Measurements from ENCODE around the gene MYG1. TPM values are rescaled to one million over a fixed set of nuclear protein-coding genes. Genes with fewer than 3 reads are reported as not detected.

MYG1 gene
- total and polyA plus RNA-seq, 9 donors = 29.9 to 80.3 (median 57.8) TPM

- no peak overlapping the region for H3K4me3 ChIP-seq
- no peaks in the 10 kb centered on the region for H3K36me3 ChIP-seq
- H3K4me1 ChIP-seq (ENCODE audit: insufficient read depth) = no peaks in the 10 kb centered on the region
- no peaks in the 10 kb centered on the region for H3K27me3 ChIP-seq
- 79 to 88% (median 83%) methylated on average over 3 of the region's 3 CpGs for WGBS, 3 donors
- no peaks in the 10 kb centered on the region for H3K9me3 ChIP-seq
- DNase-seq = no peak
- intact Hi-C loops (cut with DNase I) = no loop called here
- no peak overlapping the region for H3K27ac ChIP-seq
- TF ChIP-seq POLR2A (IDR thresholded peaks at IDR 0.05) (no peak), EP300 (IDR thresholded peaks at IDR 0.05) (no peak)
- TF ChIP-seq, protein P1, sequence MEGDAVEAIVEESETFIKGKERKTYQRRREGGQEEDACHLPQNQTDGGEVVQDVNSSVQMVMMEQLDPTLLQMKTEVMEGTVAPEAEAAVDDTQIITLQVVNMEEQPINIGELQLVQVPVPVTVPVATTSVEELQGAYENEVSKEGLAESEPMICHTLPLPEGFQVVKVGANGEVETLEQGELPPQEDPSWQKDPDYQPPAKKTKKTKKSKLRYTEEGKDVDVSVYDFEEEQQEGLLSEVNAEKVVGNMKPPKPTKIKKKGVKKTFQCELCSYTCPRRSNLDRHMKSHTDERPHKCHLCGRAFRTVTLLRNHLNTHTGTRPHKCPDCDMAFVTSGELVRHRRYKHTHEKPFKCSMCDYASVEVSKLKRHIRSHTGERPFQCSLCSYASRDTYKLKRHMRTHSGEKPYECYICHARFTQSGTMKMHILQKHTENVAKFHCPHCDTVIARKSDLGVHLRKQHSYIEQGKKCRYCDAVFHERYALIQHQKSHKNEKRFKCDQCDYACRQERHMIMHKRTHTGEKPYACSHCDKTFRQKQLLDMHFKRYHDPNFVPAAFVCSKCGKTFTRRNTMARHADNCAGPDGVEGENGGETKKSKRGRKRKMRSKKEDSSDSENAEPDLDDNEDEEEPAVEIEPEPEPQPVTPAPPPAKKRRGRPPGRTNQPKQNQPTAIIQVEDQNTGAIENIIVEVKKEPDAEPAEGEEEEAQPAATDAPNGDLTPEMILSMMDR (IDR thresholded peaks at IDR 0.05) = no peak
These were observed 20.1 kb upstream of the MYG1 start for GRCh38 chr12:53279283-53279869.

DNA sequence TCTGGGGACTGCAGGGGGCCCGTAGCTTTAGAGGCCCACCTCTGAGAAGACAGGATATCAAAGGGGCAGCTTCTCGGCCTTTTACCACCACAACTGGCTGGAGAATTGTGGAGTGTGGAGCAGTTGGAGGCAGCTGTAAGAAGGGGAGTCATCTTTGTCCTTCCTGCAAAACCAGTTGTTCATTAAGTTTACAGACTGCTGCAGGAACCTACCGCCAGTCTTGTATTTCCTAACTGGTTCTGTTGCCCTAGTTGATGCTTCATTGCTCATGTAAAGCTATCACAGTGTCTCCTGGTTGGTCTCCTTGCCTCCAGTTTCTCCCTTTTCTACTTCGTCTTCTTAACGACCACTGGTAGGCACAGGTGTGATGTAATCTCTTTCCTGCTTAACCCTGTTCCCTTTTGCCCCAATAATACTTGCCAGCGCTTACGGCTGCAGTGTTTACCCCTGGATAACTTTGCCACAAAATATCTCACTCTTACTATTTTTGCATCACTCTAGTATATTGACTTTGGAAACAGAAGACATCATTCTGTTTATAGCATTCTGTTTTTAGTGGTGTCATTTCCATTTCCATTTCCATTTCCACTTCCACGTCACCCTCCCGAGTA, 19.5 kb upstream of the MYG1 start:
- Histone ChIP-seq H3K27me3 (no peaks in the 10 kb centered on the region), H3K27ac (no peak overlapping the region), H3K9me3 (no peaks in the 10 kb centered on the region), H3K36me3 (no peaks in the 10 kb centered on the region), H3K4me1 (ENCODE audit: insufficient read depth) (no peaks in the 10 kb centered on the region), H3K4me3 (no peak overlapping the region)
- intact Hi-C loops (cut with DNase I) = no loop called here
- no peak for DNase-seq
- 93 to 95% (median 94%) methylated on average over 9 of the region's 9 CpGs for WGBS, 3 donors
- TF ChIP-seq, protein P1 (IDR thresholded peaks at IDR 0.05) = no peak
- no peak for TF ChIP-seq POLR2A (IDR thresholded peaks at IDR 0.05)
- TF ChIP-seq EP300 (IDR thresholded peaks at IDR 0.05) = no peak

DNA sequence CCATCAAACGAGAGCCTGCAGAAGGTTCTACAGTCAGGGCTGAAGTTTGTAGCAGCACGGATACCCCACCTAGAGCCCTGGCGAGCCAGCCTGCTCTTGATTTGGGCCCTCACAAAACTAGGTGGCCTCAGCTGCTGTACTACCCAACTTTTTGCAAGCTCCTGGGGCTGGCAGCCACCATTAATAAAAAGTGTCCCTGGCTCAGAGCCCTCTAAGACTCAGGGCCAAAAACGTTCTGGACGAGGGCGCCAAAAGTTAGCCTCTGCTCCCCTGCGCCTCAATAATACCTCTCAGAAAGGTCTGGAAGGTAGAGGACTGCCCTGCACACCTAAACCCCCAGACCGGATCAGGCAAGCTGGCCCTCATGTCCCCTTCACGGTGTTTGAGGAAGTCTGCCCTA, 13.0 kb upstream of the MYG1 start:
- H3K4me1 ChIP-seq (ENCODE audit: insufficient read depth) = no peaks in the 10 kb centered on the region
- WGBS, 3 donors = 81 to 89% (median 84%) methylated on average over 7 to 9 of the region's 9 CpGs
- TF ChIP-seq EP300 (IDR thresholded peaks at IDR 0.05) (no peak), POLR2A (IDR thresholded peaks at IDR 0.05) (no peak)
- TF ChIP-seq, protein P1 (IDR thresholded peaks at IDR 0.05) = no peak

DNA sequence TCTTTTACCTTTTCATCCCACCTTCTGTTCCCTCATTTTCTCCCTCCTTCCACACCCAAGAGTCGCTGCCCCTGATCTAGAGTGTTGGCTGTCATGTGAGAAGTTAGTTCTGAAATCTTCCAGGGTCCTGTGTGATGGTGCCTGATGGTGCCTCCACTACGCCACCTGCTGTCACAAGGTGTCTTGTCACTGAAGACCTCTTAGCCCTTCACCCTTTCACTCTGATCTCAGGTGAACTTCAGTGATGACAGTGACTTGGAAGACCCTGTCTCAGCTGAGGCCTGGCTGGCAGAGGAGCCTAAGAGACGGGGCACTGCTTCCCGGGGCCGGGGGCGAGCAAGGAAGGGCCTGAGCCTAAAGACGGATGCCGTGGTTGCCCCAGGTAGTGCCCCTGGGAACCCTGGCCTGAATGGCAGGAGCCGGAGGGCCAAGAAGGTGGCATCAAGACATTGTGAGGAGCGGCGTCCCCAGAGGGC, 11.7 kb upstream of the MYG1 start:
- WGBS, 3 donors = 81 to 86% (median 83%) methylated on average over 11 of the region's 11 CpGs
- Histone ChIP-seq H3K9me3 (no peaks in the 10 kb centered on the region), H3K27me3 (no peaks in the 10 kb centered on the region), H3K36me3 (no peaks in the 10 kb centered on the region), H3K4me3 (no peak overlapping the region), H3K27ac (no peak overlapping the region), H3K4me1 (ENCODE audit: insufficient read depth) (no peaks in the 10 kb centered on the region)
- DNase-seq = peak; percentile 60 to 79 (median 67)
- intact Hi-C loops (cut with DNase I) = loop anchor here in 3 of 4 donors (2.0 to 5.0 kb wide), 3 partner anchors 73 to 75 kb away; no protein-coding TSS in a partner anchor
- no peak for TF ChIP-seq EP300 (IDR thresholded peaks at IDR 0.05)
- TF ChIP-seq, protein P1 (IDR thresholded peaks at IDR 0.05) = peak; percentile 8 to 58 (median 48)
- TF ChIP-seq POLR2A (IDR thresholded peaks at IDR 0.05) = no peak

More for the DNA sequence above, 13.0 kb upstream of the MYG1 start:
- intact Hi-C loops (cut with DNase I) = loop anchor here in 3 of 4 donors (2.0 to 5.0 kb wide), 3 partner anchors 72 to 74 kb away; no protein-coding TSS in a partner anchor
- no peak overlapping the region for H3K4me3 ChIP-seq
- H3K27me3 ChIP-seq = no peaks in the 10 kb centered on the region
- H3K27ac ChIP-seq = no peak overlapping the region
- no peak for DNase-seq
- H3K9me3 ChIP-seq = no peaks in the 10 kb centered on the region
- H3K36me3 ChIP-seq = no peaks in the 10 kb centered on the region

Data from ovary (tissue), 9 donors.